GM04504 (cell line): ENCODE measurements around the gene OSTN.
"Not testable (repeated sequence)": the region's sequence is repeated elsewhere in the genome, so short reads cannot be mapped to it uniquely, and the experiment has no call there.

Experiments
- DNase-seq: peaks from one replicate; pipeline ENCODE4 v3.0.0-alpha.2; 2012; ENCODE audit warnings: low read depth

Gene OSTN

DNA sequence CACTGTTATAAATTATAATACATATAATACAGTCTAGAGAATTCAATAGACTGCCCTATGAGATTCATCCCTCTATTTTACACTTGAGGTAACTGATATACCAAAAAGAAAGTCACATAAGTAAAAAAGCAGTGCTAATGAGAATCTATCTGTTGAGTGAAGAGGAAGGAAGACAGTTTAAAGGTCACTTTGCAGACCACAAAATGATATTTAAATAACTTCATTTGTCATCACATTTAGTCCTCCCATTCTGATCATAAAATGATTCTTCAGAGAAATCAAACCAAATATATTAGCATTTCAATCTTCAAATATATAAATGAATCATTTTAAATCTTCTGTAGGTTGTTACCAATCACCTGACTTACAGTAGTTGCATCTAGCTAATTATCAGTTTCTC, 69.7 kb downstream of the OSTN start:
- no peak for DNase-seq

DNA sequence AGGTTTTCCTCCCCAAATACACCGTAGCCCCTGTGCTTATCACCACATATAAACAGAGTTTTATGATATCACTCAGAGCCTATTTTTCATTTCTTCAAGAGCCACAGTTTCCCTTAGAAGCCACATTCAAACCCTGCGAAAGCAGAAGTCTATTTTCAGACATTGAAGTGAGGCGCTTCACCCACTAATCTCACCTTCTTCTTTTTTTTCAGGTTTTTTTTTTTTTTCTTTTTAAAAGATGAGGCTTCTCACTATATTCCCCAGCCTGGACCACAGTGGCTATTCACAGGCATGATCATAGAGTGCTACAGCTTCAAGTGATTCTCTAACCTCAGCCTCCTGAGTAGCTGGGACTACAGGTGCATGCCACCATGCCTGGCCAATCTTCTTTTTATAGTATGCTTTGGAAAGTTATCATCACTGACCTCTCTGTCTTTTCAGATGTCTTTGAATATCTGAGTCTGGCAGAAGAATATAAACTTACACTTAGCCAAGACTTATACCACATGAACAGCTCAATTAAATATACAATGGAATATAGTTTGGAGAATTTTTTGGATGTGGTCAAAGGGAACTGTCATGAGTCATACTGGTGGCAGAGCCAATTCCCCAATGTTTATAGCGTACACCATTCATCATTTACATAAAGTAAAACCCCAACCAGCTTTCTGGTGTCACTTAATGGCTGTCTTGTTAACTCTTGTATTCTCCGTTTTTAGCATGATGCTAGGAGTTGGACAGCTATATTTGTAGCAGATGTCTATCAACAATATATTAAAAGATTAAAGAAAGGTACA, 70.4 kb downstream of the OSTN start:
- no peak for DNase-seq

DNA sequence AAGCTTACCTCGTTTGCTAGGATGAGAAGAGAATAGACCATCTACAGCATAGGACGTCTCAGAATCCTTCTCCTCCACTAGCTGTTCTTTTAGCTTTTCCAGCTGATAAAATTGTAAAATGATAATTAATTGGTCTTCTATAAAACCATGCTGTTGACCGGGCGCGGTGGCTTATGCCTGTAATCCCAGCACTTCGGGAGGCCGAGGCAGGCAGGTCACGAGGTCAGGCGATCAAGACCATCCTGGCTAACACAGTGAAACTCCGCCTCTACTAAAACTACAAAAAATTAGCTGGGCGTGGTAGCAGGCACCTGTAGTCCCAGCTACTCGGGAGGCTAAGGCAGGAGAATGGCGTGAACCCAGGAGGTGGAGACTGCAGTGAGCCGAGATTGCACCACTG, 76.2 kb downstream of the OSTN start:
- not testable (repeated sequence) for DNase-seq

DNA sequence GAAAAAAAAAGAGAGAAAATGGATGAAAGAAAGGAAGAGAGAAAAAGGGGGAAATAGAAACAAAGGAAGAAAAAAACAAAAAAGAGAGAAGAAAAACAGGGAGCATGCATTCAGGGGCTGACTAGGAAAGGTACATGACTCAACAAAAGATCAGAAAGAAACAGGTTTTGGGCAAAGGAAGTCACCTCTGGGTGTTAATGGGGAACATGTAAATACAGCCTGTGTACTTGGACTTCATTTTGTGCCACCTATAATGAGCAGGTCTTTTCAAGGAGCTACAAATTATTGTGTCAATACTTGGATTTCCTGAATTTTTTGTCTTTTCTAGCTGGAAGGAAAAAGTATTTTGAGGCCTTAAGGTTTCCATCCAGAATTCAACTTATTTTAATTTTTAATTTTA, 76.7 kb downstream of the OSTN start:
- no peak for DNase-seq

DNA sequence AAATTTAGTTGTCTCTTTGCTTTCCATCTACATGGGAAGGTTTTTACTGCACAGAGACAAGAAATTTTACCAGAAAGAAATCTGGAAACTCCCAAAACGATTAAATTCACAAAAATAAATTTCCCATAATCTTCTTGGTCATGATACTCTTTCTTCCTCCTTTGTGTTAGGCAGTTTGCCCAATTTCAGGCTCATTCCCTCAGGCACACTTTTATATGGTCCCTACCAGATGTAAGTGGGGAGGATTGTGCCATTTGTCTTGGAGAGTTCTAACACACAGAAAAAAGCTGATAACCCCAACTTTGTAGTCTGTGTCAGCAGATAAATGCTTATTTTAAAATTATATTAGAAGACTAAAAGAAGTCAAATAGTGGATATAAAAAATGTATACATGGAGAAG, 81.1 kb downstream of the OSTN start:
- DNase-seq: no peak

DNA sequence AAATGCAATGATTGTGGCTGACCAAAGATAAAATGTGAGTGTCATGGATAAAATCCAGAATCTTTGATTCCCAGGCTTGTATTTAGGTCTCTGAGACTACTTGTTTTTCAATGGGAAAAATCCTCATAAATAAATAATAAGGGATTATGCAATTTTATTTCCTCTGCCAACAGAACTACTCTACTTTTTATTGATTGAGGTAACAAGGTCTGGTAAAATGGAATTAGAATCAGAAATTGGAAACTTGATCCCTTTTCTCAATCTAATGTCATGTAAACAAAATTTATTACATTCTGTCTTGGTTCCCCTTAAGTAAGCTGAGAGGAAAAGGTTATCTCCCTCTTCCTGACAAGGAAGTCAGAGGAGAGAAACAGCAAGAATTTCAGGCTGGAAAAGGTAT, 81.8 kb downstream of the OSTN start:
- no peak for DNase-seq

DNA sequence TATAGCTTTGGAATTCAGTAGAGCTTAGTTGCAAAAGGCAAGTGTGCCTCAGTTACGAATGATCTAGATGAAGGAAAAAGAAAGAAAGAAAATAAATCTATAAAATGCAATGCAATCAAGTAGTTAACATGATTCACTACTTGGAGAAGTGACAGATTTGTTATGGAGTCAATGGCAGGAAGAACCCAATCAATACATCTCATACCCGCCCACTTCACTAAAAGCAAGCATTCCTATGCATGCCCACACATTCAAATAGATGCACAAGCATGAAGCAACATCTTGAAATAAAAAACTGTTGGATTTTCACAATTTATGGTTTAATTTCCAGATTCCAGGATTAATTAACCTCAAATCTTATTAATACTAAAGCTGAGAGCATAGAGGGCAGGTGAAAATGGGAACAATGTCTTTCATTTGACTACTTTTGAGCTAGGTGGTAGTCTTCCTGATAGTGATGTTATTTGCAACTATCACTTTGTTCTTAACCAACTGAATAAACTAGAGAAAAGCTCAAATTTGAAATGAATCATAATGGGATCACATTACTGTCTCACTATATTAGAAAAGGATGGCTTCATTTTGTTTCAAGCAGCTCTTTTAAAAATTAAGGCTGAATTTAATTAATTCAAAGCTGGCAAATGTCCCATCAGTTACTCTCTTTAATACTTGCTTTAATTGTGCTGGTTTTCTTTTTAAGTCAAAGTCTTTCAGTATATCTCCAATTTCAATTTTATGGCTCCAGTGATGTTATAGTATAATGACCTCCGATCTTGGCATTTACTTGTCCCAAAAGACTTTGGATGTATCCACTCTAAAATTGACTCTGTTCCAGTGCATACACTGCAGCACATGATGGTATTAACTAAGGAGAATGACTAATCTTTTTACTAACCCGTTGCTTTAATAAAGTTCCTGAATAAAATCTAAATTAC, 83.5 kb downstream of the OSTN start:
- DNase-seq: no peak

DNA sequence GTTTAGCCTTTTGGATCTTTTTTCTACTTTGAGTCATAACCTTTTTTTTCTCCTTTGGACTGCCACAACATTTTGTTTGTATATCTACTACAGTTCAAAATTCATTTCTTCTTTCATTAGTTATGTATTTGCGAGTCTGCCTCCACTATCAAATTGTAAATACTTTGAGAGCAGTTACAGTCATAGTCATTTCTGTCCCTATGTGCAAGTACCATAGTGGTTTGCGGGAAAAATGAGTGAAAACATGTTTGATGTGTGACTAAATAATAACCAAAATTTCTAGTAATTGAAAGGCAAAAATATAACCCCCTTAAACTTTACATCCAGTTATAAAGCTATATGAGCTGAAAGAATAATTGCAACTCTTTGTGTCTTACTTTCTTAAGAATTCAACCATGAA, 84.4 kb downstream of the OSTN start:
- DNase-seq: no peak

DNA sequence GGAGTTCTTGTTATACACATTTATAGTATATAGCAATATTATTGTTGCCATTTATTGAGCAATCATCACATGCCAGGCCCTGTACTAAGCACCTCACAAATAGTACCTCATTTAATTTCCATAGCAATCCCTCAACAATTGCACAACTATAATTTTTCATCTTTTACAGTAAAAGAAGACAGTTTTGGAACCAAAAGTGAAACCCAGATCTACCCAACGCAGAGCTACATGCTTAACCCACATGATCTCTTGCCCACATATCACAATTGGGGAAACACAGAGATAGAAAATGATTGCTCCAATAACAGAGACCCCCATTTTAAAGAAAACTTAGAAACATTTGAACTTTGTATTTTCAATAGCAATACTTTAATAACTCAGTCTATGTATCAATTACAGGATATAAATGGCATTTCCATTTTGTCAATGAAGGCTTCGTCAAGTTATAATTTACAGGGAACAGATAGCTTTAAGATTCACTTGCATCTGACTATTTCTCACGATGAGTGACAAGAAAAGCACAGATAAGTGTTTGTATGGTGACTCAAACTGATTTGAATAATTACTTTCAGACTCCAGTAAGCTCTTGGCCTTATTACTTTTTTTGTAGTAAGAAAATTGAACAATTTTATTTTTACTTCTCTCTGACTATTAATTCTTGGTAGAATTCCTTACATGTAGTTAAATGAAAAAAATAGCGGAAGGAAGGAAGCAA, 91.4 kb downstream of the OSTN start:
- DNase-seq: peak; percentile 3

DNA sequence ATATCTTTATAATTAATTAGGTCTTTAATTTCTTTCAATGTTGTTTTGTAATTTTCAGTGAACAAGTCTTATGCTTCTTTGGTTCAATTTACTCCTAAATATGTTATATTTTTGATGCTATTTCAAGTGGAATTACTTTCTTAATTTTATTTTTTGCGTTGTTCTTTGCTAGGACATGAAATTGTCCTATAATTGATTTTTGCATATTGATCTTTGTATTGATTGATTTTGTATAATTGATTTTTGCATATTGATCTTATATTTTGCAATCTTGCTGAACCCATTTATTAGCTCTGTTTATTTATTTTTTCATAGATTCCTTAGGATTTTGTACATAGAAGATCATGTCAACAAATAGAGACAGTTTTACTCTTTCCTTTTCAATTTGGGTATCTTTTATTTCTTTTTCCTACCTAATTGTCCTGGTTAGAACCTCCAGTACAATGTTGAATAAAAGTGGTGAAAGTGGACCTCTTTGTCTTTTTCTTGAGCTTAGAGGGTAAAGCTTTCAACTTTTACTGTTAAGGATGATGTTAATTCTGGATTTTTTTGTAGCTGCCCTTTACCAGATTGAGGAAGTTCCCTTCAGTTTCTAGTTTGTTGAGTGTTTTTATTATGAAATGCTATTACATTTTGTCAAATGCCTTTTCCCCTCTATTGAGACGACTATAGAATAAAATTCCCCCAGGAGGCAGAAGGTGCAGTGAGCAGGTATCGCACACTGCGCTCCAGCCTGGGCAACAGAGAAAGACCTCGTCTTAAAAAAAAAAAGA, 93.4 kb downstream of the OSTN start:
- DNase-seq: no peak

DNA sequence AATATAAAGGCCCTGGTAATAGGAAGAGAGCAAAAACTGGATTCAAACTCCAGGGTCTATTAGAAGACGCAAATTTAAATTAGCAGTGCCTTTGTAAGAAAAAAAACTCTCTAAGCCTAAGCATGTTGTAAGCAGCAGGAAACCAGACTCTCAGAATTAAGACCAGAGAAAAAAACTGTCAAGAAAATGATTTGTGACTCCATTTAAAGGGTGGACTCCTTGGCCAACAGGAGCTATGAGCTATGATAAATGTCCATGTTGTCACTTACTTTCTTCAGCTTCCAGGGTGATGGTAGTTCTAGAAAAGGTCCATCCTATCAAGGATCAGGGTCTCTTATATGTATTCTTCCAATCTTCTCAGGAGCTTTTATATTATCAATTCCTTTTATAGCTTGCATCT, 95.2 kb downstream of the OSTN start:
- no peak for DNase-seq

DNA sequence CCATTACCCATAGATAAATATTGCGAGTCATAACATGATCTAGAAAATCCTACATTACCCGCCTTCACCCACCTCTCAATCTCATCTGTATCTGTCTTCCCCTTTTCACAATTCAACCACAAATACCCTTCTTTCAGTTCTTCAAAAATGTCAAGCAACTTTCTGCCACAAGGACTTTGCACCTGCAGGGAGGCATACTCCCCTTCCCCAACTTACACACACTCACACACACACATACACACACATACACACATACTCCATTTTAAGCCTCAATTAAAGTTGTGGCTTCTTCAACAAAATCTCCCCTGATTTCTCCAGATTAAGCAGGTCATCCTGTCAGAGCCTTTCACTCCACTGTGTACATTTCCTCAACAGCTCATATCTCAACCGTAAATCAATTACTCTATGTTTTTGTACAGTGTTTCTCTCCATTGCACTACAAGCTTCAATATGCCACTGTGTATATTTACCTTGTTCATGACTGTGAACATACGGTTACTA, 97.0 kb downstream of the OSTN start:
- DNase-seq: no peak

DNA sequence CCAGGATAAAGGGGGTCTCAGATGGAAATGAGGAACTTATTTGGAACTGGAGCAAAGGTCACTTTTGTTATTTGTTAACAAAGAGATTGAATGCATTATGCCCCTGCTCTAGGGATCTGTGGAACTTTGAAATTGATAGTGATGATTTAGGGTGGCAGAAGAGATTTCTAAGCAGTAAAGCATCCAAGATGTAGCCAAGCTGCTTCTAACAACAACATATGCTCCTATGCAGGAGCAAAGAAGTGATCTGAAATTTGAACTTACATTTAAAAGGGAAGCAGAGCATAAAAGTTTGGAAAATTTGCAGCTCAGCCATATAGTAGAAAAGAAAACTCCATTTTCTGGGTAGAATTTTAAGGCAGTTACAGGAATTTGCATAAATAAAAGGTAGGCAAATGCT, 99.8 kb downstream of the OSTN start:
- no peak for DNase-seq

DNA sequence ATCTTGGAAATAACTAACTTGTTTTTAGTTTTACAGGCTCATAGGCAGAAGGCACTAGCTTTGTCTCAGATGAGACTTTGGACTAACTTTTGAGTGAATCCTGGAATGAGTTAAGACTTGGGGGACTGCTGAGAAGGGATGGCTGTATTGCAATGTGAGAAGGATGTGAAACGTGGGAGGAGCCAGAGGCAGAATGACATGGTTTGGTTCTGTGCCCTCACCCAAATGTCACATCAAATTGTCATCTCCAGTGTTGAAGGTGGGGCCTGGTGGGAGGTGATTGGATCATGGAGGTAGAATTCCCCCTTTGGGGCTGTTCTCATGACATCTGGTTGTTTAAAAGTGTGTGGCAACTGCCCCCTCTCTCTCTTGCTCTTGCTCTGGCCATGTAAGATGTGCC, 101.4 kb downstream of the OSTN start:
- no peak for DNase-seq

DNA sequence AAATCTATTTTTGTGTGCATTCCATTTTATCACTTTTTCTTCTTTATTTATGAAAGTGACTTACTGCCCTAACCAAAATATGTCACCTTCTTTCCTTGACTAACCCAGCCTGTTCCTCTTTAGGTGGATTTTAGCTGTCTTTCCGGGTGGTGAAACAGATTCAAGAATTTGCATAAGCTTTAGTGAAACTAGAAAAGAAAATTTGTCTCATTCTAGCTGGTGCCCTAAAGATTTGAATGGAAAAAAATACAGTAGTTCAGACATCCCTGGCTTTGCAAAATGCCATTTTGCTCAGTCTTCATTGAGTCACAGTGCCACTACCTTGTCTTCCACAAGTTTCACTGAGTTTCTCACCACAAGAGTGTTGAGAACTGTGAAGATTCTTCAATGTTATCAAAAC, 102.0 kb downstream of the OSTN start:
- no peak for DNase-seq

DNA sequence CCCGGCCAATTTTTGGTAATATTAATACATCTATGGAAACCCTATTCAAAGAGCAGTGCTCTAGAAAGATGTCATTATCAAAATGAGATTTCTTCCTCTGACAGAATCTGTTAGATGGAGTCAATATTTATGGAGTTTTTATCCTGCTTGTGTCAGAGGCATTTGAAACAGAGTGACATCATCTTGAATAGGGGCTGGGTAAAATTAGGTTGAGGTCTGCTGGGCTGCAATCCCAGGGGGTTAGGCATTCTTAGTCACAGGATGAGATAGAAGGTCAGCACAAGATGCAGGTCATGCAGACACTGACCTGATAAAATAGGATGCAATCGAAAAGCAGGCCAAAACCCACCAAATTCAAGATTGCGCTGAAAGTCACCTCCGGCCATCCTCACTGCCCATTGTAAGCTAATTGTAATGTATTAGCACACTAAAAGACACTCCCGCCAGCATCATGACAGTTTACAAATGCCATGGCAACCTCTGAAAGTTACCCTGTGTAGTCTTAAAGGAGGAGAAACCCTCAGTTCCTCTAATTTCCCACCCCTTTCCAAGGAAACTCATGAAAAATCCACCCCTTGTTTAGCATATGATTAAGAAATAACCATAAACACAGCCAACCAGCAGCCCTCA, 102.9 kb downstream of the OSTN start:
- DNase-seq: no peak

DNA sequence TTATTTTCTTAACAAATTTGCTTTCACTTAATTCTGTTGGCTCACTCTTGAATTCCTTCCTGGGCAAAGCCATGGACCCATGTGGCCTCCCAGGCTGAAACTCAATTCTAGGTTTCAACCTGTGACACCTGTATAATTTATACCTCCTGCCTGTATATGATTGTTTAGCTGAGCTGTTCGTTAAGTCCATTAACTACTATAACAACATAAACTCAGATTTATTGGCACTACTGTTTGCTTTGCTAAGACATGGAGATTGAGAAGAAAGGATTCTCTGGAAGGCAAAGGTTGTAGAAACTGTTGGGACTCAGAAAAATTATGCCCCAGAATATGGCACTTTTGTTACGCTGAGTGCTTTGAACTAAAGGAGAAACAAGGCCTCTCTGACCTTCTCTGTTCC, 103.4 kb downstream of the OSTN start:
- no peak for DNase-seq

DNA sequence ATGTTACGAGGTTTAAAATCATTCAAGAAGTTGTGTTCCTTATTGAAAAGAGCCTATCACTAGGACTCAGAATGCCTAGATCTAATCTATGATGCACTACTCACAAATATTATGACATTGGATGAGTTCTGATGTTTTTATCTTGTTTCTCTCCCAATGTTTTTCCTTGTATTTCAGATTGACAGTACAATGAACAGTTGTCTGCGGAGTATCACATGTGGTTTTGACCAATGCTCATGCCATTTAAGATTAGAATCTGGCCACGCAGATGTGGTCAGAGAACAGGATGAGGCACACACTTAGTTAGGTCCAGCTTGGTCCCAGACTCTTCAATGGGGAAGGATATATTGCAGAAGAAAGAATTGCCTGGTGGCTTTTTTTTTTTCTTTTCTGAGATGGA, 104.6 kb downstream of the OSTN start:
- no peak for DNase-seq

DNA sequence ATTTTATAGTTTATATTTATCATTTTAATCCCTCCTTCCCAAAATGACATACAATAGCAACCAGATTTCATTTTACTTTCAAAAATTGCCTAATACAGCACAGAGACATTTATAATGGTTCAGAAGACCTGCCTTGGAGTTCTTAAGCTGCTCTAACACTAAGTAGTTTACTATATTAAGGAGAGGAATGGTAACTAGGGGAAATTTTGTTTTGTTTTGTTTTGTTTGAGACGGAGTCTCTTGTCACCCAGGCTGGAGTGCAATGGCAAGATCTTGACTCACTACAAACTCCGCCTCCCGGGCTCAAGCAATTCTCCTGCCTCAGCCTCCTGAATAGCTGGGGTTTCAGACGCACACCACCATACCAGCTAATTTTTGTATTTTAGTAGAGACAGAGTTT, 107.4 kb downstream of the OSTN start:
- DNase-seq: no peak

DNA sequence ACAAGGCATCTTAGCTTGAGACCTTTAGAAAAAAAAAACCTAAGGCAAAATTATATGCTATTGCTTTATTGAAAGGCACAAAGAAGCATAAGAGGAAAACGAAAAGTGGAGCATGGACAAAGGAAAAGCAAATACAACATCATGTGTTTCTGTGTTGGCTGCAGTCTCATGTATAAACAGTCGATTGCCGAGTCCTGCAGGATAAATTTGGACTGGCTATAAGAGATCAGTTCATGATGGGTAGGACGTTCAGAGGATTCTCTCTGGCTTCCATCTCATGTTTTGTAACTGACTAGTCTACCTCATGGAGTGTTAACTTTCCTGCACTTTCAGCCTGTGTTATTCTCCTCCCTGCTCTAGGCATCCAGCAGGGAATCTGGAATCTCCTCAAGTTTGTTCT, 108.3 kb downstream of the OSTN start:
- no peak for DNase-seq

DNA sequence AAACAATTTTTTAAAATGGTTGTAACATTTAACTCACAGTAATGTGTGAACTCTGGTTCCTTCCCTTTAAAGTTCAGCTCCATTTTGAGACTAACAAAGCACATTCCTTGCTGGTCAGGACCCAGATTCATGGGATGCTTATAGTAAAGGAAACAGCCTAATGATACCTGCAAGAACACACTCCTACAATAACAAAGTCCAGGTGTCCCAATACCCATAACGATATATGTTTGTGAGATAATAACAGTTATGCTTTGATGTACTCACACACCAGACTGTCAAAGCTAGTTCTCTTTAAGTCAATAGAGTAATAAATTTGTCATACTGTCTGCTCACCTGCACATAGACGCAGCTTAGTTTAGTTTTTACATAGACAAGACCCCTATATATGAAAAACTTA, 114.3 kb downstream of the OSTN start:
- DNase-seq: no peak
